Measurements from ENCODE around the gene CHRD.

Gene CHRD

GRCh38 chr3:184361932-184362667 lies 17.8 kb upstream of the CHRD start:
- peak; percentile 66 for DNase-seq (ENCODE audit: low spot score)
- in situ Hi-C loops (cut with MboI; ENCODE audit: low sequenced_read_pairs, unreplicated experiment) = no loop called here
- TF ChIP-seq, protein P1, sequence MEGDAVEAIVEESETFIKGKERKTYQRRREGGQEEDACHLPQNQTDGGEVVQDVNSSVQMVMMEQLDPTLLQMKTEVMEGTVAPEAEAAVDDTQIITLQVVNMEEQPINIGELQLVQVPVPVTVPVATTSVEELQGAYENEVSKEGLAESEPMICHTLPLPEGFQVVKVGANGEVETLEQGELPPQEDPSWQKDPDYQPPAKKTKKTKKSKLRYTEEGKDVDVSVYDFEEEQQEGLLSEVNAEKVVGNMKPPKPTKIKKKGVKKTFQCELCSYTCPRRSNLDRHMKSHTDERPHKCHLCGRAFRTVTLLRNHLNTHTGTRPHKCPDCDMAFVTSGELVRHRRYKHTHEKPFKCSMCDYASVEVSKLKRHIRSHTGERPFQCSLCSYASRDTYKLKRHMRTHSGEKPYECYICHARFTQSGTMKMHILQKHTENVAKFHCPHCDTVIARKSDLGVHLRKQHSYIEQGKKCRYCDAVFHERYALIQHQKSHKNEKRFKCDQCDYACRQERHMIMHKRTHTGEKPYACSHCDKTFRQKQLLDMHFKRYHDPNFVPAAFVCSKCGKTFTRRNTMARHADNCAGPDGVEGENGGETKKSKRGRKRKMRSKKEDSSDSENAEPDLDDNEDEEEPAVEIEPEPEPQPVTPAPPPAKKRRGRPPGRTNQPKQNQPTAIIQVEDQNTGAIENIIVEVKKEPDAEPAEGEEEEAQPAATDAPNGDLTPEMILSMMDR (IDR thresholded peaks at IDR 0.05; ENCODE audit: borderline replicate concordance, control extremely low read depth, extremely low read depth, insufficient read depth, missing control alignments) = no peak

- in situ Hi-C loops (cut with MboI; ENCODE audit: low sequenced_read_pairs, unreplicated experiment) = no loop called here
- peak; percentile 98 for DNase-seq (ENCODE audit: low spot score)
- TF ChIP-seq, protein P1 (IDR thresholded peaks at IDR 0.05; ENCODE audit: borderline replicate concordance, control extremely low read depth, extremely low read depth, insufficient read depth, missing control alignments) = peak; percentile 79
Observed at GRCh38 chr3:184362668-184363546, 16.9 kb upstream of the CHRD start.

DNA sequence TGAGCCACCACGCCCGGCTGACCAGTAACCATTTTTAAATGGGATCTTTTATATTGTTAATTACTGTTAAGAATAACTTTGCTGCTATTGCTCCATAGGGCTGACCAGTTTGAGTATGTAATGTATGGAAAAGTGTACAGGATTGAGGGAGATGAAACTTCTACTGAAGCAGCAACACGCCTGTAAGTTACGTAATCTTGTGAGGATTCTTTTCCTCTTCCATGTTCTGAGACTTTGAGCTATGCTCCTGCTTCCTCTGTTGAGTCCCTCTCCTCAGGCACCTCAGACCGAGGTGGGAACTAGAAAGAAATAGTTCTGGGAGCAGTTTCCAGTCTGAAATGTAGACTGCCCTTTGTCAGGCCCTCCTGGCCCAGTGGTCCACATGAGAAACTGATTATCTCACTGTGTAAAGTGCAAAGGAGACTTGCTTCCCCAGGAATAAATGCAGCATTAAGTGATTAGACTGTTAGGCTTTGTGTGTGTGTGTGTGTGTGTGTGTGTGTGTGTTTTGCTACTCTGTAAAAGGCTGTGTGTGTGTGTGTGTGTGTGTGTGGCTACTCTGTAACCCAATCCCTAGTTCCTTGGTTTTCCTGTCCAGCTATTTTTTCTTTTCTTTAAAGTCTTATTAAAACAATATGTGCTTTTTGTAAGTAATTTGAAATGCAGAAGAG lies 13.1 kb upstream of the CHRD start:
- in situ Hi-C loops (cut with MboI; ENCODE audit: low sequenced_read_pairs, unreplicated experiment) = no loop called here
- TF ChIP-seq, protein P1 (IDR thresholded peaks at IDR 0.05; ENCODE audit: borderline replicate concordance, control extremely low read depth, extremely low read depth, insufficient read depth, missing control alignments) = no peak
- no peak for DNase-seq (ENCODE audit: low spot score)

DNA sequence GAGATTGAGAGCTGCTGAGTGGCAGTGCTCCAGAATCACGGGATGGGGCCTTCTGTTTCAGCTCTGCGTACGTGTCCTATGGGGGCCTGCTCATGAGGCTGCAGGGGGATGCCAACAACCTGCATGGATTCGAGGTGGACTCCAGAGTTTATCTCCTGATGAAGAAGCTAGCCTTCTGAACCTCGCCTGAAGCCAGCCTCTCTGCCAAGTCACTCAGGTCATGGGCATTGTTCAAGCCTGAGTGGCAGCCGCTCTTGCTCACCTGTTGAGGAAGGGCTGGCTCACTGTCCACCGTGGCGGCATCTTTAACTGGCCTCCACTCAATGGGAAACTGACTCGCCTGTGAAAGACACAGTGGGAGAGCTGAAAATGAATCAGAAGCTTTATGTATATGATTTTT lies 11.7 kb upstream of the CHRD start:
- TF ChIP-seq, protein P1 (IDR thresholded peaks at IDR 0.05; ENCODE audit: borderline replicate concordance, control extremely low read depth, extremely low read depth, insufficient read depth, missing control alignments) = no peak
- in situ Hi-C loops (cut with MboI; ENCODE audit: low sequenced_read_pairs, unreplicated experiment) = no loop called here
- no peak for DNase-seq (ENCODE audit: low spot score)

GRCh38 chr3:184368586-184369183 lies 11.2 kb upstream of the CHRD start:
- in situ Hi-C loops (cut with MboI; ENCODE audit: low sequenced_read_pairs, unreplicated experiment) = no loop called here
- TF ChIP-seq, protein P1 (IDR thresholded peaks at IDR 0.05; ENCODE audit: borderline replicate concordance, control extremely low read depth, extremely low read depth, insufficient read depth, missing control alignments) = no peak
- DNase-seq (ENCODE audit: low spot score) = no peak

- TF ChIP-seq, protein P1 (IDR thresholded peaks at IDR 0.05; ENCODE audit: borderline replicate concordance, control extremely low read depth, extremely low read depth, insufficient read depth, missing control alignments) = peak; percentile 69
- peak; percentile 83 for DNase-seq (ENCODE audit: low spot score)
- in situ Hi-C loops (cut with MboI; ENCODE audit: low sequenced_read_pairs, unreplicated experiment) = no loop called here
Observed at GRCh38 chr3:184371570-184372018, 8.3 kb upstream of the CHRD start.
